Measurements from ENCODE around the gene GAS6.

GAS6 gene

DNA sequence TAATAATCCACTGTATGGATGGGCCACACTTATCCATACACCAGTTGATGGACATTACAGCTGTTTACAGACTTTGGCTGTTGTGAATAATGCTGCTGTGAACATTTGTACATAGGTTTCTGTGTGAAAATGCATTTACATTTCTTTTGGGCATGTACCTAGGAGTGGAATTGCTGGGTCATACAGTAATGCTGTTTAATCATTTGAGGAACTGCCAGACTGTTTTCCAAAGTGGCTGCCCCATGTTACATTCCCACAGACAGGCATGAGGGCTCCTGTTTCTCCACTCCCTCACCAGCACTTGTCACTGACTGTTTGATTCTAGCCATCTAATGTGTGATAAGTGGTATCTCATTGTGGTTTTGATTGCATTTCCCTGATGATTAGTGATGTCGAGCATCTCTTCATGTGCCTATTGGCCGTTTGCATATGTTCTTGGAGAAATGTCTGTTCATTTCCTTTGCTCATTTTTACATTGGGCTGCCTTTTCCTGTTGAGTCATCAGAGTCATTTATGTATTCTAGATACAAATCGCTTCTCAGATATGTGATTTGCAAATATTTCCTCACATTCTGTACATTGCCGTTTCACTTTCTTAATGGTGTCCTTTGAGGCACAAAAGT, 92.1 kb downstream of the GAS6 start:
- Mint-ChIP-seq H3K27ac (no peak overlapping the region), H3K27me3 (peaks cover 15% of the 10 kb centered on the region), H3K9me3 (peaks cover 2% of the 10 kb centered on the region), H3K36me3 (no peaks in the 10 kb centered on the region), H3K4me1 (no peaks in the 10 kb centered on the region), H3K4me3 (no peak overlapping the region)
- no peak for ATAC-seq

DNA sequence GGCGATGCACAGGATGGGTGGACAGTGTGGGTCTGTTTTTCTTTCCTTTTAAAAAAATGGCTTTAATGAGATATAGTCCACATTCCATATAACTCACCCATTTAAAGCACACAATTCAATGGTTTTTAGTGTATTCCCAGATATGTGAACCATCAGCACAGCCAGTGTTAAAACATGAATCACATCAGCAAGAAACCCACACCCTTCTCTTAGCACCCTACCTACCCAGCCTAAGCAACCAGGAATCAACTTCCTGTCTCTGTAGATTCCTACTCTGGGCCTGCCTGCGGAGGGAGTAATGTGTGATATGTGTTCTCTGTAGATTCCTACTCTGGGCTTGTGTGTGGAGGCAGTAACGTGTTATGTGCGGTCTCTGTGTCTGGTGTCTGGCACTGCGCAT, 92.9 kb downstream of the GAS6 start:
- Mint-ChIP-seq H3K27me3 (peaks cover 14% of the 10 kb centered on the region), H3K4me1 (no peaks in the 10 kb centered on the region), H3K27ac (no peak overlapping the region), H3K36me3 (no peaks in the 10 kb centered on the region), H3K9me3 (peaks cover 2% of the 10 kb centered on the region), H3K4me3 (no peak overlapping the region)
- ATAC-seq = no peak

Measured in stimulated activated memory B cell treated with anti-CD40 and anti-IgM and Interleukin-4, amounts not matched to agents 10 μg/mL and 1 μg/mL and 100 μg/mL, for 72 hours (primary cell).